Esophagus mucosa (tissue), 1 donor: Measurements from ENCODE around the gene LRP1B. TPM values are rescaled to one million over a fixed set of nuclear protein-coding genes. Genes with fewer than 3 reads are reported as not detected.
A peak's percentile ranks its signal among the peaks of the same experiment; 100 is the strongest.

Source experiments
- ATAC-seq: fragments of 200-7000 bp; cut with Tn5 transposase; one replicate; pipeline ENCODE4 v1.9.1; 2020
- total RNA-seq: library from RNA; stranded (reverse); gene quantifications from one replicate; pipeline ENCODE4 v1.2.4, GENCODE V29; 2023
- donor health status: DM: yes; HTN: yes; CAD: no.

LRP1B gene
- total RNA-seq, 1 donor from 2014 or later: 0.40 TPM

GRCh38 chr2:140759426-140760156 lies 1371.2 kb downstream of the LRP1B start:
- no peak for ATAC-seq

- ATAC-seq: no peak
Measured at GRCh38 chr2:140747665-140748064, 1383.2 kb downstream of the LRP1B start.

GRCh38 chr2:140747090-140747489 lies 1383.7 kb downstream of the LRP1B start:
- no peak for ATAC-seq

- ATAC-seq: no peak
Measured at GRCh38 chr2:140744379-140744778, 1386.4 kb downstream of the LRP1B start.

- no peak for ATAC-seq
Measured at GRCh38 chr2:140737006-140737405, 1393.8 kb downstream of the LRP1B start.

GRCh38 chr2:140734992-140735391 lies 1395.8 kb downstream of the LRP1B start:
- no peak for ATAC-seq

- no peak for ATAC-seq
Measured at GRCh38 chr2:140718999-140719398, 1411.8 kb downstream of the LRP1B start.

- ATAC-seq: no peak
Measured at GRCh38 chr2:140717481-140717880, 1413.3 kb downstream of the LRP1B start.

- no peak for ATAC-seq
Measured at GRCh38 chr2:140714586-140714985, 1416.2 kb downstream of the LRP1B start.

GRCh38 chr2:140711867-140712266 lies 1418.9 kb downstream of the LRP1B start:
- no peak for ATAC-seq

GRCh38 chr2:140701726-140702125 lies 1429.1 kb downstream of the LRP1B start:
- no peak for ATAC-seq

GRCh38 chr2:140698636-140699035 lies 1432.2 kb downstream of the LRP1B start:
- ATAC-seq: no peak

- ATAC-seq: no peak
Measured at GRCh38 chr2:140696449-140696848, 1434.4 kb downstream of the LRP1B start.

- ATAC-seq: peak; percentile 39
Measured at GRCh38 chr2:140695155-140695554, 1435.7 kb downstream of the LRP1B start.

- no peak for ATAC-seq
Measured at GRCh38 chr2:140687825-140688224, 1443.0 kb downstream of the LRP1B start.

GRCh38 chr2:140683658-140684057 lies 1447.2 kb downstream of the LRP1B start:
- no peak for ATAC-seq

- ATAC-seq: no peak
Measured at GRCh38 chr2:140680862-140681261, 1450.0 kb downstream of the LRP1B start.

- ATAC-seq: no peak
Measured at GRCh38 chr2:140679752-140680151, 1451.1 kb downstream of the LRP1B start.

GRCh38 chr2:140669911-140670310 lies 1460.9 kb downstream of the LRP1B start:
- no peak for ATAC-seq

- ATAC-seq: no peak
Measured at GRCh38 chr2:140667203-140667602, 1463.6 kb downstream of the LRP1B start.

GRCh38 chr2:140662504-140662903 lies 1468.3 kb downstream of the LRP1B start:
- ATAC-seq: no peak

- no peak for ATAC-seq
Measured at GRCh38 chr2:140658760-140659692, 1471.8 kb downstream of the LRP1B start.

GRCh38 chr2:140657657-140658056 lies 1473.2 kb downstream of the LRP1B start:
- ATAC-seq: no peak

- ATAC-seq: no peak
Measured at GRCh38 chr2:140654565-140654964, 1476.3 kb downstream of the LRP1B start.
